NCI-H2029 treated with DMSO at 0.1 percent for 48 hours (cell line): ENCODE results near the gene UGT1A8.
"Not testable (repeated sequence)": the region's sequence is repeated elsewhere in the genome, so short reads cannot be mapped to it uniquely, and the experiment has no call there.

Experiments used
- DNase-seq: peaks from one replicate; lab custom pipeline; 2025; lab: John Stamatoyannopoulos, UW

The UGT1A8 gene

DNA sequence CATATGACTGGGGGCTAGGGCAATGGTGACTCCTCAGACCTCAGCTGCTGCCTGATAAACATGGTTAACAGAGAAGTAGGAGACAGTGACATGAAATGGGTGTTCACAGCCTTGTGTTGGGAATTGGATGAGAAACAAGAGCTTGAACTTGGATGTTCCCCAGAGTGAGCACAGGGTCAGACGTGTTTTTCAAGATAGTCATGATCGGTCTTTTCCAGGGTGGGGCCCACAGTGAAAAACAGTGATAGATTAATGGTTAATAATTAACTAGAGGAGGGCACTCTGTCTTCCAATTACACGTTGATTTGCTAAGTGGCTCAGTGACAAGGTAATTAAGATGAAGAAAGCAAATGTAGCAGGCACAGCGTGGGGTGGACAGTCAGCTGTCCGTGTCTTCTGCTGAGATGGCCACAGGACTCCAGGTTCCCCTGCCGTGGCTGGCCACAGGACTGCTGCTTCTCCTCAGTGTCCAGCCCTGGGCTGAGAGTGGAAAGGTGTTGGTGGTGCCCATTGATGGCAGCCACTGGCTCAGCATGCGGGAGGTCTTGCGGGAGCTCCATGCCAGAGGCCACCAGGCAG, 111.4 kb downstream of the UGT1A8 start, which contains the start of gene UGT1A3:
TSS of gene UGT1A3 (plus strand) at position 320 of the 579 bp plus-strand sequence. CDS start at position 405, 85 bp downstream.
- DNase-seq, result no peak

DNA sequence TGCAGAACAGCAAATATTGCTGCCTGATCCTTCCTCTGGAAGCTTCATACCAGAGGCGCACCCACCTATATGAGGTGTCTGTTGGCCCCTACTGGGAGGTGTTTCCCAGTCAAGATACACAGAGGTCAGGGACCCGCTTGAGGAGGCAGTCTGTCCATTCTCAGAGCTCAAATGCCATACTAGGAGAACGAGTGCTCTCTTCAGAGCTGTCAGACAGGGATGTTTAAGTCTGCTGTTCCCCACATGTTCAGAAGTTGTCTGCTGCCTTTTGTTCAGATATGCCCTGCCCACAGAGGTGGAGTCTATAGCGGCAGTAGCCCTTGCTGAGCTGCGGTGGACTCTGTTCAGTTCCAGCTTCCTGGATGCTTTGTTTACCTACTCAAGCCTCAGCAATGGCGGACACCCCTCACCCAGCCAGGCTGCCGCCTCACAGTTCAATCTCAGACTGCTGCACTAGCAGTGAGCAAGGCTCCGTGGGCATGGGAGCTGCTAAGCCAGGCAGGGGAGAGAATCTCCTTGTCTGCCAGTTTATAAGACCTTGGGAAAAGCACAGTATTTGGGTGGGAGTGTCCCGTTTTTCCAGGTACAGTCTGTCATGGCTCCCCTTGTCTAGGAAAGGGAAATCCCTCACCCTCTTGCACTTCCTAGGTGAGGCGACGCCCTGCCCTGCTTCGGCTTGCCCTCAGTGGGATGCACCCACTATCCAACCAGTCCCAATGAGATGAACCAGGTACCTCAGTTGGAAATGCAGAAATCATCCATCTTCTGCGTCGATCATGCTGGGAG, 119.6 kb downstream of the UGT1A8 start:
- DNase-seq, result not testable (repeated sequence)

GRCh38 chr2:233740870-233741269, 123.4 kb downstream of the UGT1A8 start:
- no peak for DNase-seq

DNA sequence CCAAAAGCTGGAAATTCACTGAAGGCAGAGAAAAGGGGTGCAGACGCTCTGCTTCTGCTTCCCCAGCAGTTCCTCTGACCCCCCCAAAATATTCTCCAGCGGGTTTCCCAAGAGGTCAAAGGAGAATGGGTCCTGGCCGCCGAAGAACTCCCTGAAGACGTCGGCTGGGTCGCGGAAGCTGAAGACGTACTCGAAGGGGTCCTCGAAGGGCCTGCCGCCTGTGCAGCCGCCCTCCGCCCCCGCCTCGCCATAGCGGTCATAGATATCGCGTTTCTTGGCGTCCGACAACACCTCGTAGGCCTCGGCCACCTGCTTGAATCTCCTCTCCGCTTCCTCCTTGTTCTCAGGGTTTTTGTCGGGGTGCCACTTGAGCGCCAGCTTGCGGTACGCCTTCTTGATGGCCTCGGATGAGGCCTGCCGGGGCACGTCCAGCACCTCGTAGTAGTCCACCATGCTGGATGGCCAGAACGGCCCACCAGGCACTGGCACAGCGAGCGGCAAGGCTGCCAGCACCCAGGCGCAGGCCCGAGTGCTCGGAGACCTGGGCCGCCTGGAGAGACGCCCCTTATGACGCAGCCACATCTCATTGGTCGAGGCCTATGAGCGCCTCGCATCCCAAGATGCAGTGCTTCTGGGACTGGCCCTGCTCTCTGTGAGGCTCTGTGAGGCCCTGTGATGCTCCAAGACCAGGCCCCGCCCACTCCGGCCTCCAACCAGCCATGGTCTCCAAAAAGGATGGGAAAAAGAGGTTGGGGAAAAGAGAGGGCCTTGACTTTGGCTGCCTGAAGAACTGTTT, 126.2 kb downstream of the UGT1A8 start:
- DNase-seq, result no peak

DNA sequence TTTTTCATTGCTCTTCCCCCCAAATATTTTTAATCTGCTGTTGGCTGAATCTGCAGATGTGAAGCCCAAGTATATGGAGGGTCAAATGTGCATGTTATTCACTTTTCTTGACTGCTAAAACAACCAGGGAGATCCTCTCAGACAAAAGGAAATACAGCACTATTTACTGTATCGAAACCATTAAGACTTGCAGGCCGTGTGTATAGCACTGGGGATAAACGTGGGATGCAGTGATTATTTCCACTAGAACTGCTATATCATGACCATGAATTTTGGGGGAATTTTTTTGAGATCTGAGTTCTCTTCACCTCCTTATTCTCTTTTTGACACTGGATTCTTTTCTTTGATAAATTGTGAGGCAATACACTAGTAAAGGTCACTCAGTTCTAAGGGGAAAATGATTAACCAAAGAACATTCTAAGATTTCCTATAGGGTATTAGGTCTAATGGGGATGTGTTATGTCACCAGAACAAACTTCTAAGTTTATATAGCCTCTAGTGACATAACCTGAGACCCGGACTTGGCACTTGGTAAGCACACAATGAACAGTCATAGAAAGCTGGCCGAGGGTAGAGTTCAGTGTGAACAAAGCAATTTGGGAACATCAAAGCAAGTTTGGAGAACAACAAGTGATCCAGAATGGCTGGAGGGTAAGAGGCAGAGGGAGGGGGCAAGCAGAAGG, 127.8 kb downstream of the UGT1A8 start:
- no peak for DNase-seq

- DNase-seq, result not testable (repeated sequence)
These were observed 128.4 kb downstream of the UGT1A8 start for GRCh38 chr2:233745838-233746237.

DNA sequence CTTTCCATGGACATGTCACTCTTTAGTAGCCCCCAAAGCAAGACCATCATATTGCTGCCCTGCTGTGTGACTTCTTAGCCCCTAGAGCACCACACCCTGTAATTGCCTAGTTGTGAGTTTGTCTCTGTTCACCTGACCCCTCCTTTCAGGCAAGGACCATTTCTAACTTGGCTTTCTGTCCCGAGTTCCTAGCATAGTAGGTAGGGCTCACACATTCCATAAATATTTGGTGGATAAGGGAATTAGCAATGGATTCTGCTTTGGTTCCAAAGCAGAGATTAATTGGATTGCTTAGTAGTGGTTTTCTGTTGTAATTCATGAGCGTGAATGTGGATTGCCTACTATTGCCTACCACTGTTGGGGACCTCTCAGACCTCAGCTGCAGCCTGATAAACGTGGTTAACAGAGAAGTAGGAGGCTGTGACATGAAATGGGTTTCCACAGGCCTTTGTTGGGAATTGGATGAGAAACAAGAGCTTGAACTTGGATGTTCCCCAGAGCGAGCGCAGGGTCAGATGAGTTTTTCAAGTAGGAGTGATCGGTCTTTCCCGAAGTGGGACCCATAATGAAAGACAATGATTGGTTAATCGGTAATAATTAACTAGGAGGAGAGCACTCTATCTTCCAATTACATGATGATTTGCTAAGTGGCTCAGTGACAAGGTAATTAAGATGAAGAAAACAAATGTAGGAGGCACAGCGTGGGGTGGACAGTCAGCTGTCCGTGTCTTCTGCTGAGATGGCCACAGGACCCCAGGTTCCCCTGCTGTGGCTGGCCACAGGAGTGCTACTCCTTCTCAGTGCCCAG, 129.2 kb downstream of the UGT1A8 start:
- DNase-seq, result no peak

DNA sequence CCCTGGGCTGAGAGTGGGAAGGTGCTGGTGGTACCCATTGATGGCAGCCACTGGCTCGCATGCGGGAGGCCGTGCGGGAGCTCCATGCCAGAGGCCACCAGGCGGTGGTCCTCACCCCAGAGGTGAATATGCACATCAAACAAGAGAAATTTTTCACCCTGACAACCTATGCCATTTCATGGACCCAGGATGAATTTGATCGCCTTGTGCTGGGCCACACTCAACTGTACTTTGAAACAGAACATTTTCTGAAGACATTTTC, 129.8 kb downstream of the UGT1A8 start:
- DNase-seq, result no peak

- DNase-seq, result not testable (repeated sequence)
These were observed 133.3 kb downstream of the UGT1A8 start for GRCh38 chr2:233750689-233751088.

DNA sequence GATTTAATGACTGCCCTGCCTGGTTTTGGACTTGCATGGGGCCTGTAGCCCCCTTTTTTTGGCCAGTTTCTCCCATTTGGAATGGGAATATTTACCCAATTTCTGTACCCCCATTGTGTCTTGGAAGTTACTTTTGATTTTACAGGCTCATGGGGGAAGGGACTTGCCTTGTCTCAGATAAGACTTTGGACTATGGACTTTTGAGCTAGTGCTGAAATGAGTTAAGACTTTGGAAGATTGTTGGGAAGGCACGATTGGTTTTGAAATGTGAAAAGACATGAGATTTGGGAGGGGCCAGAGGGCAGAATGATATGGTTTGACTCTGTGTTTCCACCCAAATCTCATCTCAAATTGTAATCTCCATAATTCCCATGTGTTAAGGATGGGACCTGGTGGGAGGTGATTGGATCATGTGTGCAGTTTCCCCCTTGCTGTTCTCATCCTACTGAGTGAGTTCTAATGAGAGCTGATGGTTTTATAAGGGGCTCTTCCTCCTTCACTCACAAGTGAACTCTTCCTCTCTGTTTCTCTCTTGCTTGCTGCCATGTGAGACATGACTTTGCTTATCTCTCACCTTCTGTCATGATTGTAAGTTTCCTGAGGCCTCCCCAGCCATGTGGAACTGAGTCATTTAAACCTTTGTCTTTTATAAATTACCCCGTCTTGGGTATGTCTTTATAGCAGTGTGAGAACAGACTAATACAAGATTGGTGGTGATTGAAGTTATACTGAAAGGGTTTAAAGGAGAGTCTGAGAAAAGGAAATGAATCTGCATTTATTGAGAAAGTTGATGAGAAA, 134.0 kb downstream of the UGT1A8 start:
- not testable (repeated sequence) for DNase-seq

GRCh38 chr2:233754872-233755611, 137.6 kb downstream of the UGT1A8 start:
- no peak for DNase-seq

- no peak for DNase-seq
These were observed 139.1 kb downstream of the UGT1A8 start for GRCh38 chr2:233756429-233757081.

DNA sequence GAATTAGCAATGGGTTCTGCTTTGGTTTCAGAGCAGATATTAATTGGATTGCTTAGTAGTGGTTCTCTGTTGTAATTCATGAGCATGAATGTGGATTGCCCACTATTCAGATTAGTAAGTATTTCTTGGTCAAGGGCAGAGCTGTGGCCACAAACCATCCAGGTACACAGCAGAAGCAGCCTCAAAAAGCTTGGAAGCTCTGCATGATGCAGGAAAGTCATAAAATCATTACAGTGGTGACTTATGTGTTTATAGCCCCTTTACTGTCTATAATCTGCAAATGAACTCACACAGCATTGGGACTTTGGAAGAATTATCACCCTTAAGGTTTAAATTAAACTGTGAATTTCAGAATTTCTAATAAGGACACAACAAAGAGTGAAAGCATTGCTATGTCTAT, 140.7 kb downstream of the UGT1A8 start:
- DNase-seq, result no peak

DNA sequence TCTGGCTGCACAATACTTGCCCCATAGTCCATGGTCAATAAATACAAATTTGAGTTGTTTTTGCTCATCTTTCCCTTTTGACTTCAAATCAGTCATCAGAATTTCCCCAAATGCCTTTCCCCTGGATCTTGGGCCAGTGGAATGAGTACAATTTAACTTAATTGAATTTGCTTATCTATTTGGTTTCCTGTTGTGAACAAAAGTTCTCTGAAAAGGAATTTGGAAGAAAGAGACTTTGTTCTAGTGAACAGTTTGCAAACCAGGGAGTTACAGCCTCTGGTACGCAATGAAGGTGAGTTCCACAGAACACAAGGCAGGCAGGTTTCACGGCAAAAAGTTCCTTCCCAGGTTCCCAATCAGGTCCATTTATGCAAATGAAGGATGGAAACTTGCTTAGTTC, 141.4 kb downstream of the UGT1A8 start:
- DNase-seq, result no peak

DNA sequence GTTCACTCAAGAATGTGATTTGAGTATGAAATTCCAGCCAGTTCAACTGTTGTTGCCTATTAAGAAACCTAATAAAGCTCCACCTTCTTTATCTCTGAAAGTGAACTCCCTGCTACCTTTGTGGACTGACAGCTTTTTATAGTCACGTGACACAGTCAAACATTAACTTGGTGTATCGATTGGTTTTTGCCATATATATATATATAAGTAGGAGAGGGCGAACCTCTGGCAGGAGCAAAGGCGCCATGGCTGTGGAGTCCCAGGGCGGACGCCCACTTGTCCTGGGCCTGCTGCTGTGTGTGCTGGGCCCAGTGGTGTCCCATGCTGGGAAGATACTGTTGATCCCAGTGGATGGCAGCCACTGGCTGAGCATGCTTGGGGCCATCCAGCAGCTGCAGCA, 142.6 kb downstream of the UGT1A8 start, which contains the start of gene UGT1A1:
TSS of gene UGT1A1 (plus strand) at position 228 of the 400 bp plus-strand sequence. CDS start at position 246, 18 bp downstream.
- no peak for DNase-seq

DNA sequence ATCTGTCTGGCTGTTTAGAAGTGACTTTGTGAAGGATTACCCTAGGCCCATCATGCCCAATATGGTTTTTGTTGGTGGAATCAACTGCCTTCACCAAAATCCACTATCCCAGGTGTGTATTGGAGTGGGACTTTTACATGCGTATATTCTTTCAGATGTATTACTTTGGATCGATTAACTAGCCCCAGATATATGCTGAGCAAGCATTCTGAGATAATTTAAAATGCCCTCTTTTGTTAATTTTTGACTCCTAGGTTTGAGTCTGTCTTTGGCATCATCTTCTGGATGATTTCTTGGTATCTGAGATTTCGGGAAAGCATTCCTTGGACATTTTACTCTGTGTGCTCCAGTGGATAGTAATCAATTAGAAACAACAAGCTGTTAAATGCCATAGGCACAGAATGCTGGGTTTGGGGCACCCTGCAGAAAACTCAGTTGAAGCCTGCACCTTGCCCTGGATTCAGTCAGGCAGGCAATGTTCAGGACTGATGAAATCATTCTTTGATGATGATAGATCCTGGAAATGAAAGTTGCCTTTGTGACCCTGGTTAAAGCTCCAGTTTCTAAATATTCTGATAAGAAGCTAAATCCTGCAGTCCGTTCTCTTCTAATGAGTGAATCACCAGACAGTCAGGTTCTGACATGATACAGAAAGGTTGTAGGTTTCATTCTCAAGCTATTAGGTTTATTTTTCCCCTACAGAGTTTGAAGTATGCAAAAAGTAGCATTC, 143.8 kb downstream of the UGT1A8 start:
- no peak for DNase-seq

DNA sequence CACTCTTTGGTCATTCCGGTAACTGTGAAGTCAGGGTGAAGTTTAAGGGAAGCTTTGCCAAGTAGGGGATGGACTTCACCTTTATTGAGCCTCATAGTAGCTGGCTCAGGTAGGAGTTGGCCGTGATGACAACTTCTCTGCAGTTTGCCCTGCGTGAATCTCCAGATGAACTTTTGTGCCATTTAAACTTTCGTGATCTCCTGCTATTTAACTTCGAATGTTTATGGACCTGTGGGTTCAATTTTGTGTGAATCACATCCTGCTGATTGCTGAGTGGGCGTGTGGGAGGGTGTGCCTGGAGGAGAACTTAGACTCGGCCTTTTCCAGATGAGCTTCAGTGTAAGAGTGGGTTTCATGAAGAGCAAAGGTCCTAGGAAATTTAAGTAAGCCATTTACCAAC, 146.8 kb downstream of the UGT1A8 start:
- DNase-seq, result no peak

GRCh38 chr2:233764761-233765160, 147.3 kb downstream of the UGT1A8 start:
- no peak for DNase-seq

DNA sequence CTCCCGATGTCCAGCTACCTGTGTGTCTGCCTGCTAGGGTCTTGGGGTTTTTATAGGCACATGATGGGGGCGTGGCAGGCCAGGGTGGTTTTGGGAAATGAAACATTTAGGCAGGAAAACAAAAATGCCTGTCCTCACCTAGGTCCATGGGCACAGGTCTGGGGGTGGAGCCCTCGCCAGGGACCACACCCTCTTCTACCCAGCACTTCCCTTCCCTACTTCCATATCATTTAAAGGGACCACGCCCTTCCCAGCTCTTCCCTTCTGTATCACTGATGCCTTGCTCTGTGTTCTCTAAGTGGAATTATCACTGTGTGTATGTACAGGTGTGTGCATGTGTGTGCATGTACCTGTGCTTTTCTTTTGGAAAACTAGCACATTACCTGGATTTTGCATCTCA, 149.0 kb downstream of the UGT1A8 start:
- no peak for DNase-seq
